ENCODE measurements around the gene MANEAL.

DNA sequence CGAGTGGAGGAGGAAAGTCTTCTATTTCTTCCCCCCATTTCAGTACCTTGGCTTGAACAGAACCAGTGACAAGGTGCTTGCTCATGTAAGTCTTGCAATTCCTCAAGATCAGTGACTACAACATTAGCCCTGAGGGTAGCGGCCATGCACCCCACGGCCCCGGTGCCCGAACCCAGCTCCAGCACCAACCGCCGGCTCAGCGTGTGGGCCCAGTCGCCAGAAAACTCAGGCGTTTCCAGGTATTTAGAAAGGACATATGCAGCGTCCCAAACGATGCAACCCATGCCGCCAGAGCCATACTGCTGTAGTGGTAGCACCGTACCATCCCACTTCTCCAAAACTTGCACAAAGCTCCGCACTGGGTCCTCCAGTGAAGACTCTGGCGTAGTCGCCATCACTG is 11.2 kb upstream of the MANEAL start:
- TF ChIP-seq AFF4 (CRISPR knock-in tag; IDR thresholded peaks at IDR 0.05; ENCODE audit: borderline replicate concordance) (no peak), ELF4 (CRISPR knock-in tag; IDR thresholded peaks at IDR 0.05; ENCODE audit: low read depth) (no peak), KAT7 (CRISPR knock-in tag; IDR thresholded peaks at IDR 0.05; ENCODE audit: borderline replicate concordance) (no peak), TP53 (CRISPR knock-in tag; IDR thresholded peaks at IDR 0.05) (no peak), JUN (CRISPR knock-in tag; IDR thresholded peaks at IDR 0.05) (no peak), SP1 (CRISPR knock-in tag; conservative IDR thresholded peaks at IDR 0.05) (no peak), ZNF416 (CRISPR knock-in tag; IDR thresholded peaks at IDR 0.05) (no peak), ETV6 (CRISPR knock-in tag; IDR thresholded peaks at IDR 0.05) (no peak), PREB (CRISPR knock-in tag; IDR thresholded peaks at IDR 0.05; ENCODE audit: borderline replicate concordance) (no peak), NFYB (CRISPR knock-in tag; conservative IDR thresholded peaks at IDR 0.05; ENCODE audit: low read depth) (no peak), TEAD1 (CRISPR knock-in tag; IDR thresholded peaks at IDR 0.05) (no peak), FOXP4 (CRISPR knock-in tag; IDR thresholded peaks at IDR 0.05) (no peak)
- TF ChIP-seq, protein P1, sequence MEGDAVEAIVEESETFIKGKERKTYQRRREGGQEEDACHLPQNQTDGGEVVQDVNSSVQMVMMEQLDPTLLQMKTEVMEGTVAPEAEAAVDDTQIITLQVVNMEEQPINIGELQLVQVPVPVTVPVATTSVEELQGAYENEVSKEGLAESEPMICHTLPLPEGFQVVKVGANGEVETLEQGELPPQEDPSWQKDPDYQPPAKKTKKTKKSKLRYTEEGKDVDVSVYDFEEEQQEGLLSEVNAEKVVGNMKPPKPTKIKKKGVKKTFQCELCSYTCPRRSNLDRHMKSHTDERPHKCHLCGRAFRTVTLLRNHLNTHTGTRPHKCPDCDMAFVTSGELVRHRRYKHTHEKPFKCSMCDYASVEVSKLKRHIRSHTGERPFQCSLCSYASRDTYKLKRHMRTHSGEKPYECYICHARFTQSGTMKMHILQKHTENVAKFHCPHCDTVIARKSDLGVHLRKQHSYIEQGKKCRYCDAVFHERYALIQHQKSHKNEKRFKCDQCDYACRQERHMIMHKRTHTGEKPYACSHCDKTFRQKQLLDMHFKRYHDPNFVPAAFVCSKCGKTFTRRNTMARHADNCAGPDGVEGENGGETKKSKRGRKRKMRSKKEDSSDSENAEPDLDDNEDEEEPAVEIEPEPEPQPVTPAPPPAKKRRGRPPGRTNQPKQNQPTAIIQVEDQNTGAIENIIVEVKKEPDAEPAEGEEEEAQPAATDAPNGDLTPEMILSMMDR (IDR thresholded peaks at IDR 0.05), result no peak
- TF ChIP-seq, protein P2, sequence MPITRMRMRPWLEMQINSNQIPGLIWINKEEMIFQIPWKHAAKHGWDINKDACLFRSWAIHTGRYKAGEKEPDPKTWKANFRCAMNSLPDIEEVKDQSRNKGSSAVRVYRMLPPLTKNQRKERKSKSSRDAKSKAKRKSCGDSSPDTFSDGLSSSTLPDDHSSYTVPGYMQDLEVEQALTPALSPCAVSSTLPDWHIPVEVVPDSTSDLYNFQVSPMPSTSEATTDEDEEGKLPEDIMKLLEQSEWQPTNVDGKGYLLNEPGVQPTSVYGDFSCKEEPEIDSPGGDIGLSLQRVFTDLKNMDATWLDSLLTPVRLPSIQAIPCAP (CRISPR knock-in tag; IDR thresholded peaks at IDR 0.05), result no peak
